Activated CD4-positive, alpha-beta T cell treated with anti-CD3 and anti-CD28 coated beads for 1 hour (primary cell): ENCODE data around the gene FUT8.
"Not testable (repeated sequence)": the region's sequence is repeated elsewhere in the genome, so short reads cannot be mapped to it uniquely, and the experiment has no call there.

Source experiments
- DNase-seq: peaks from one replicate; pipeline ENCODE4 v3.0.0-alpha.2; 2020

Gene FUT8

DNA sequence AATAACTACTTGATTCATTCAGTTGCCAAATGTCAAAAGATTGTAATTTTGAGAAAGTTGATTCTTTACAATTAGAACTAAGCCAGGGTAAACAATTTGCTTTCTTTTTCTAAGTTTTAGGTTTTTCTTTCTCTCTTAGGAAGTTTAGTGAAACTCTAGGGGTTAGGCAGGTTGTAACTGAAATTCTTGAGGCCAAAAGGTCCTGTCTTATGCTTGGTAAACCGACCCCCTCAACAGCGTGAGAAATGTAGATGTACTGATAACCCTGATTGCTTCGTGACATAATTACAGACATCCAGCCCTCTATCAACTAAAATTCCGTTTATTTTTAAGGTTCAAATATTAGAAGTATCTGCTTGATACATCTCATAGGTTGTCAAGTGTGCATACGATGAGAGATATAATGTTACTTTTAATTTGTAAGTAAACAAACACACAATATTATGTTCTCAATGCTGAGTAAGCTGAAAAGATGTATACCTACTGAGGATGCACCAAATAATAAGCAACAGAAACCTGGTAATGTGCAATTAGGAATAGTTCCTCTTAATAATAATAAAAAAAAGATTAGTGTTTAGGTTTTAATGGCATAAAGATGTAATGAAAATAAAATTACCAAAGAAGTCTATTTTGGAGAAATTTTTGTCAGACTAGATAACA, 7.2 kb downstream of the FUT8 start:
- DNase-seq, result no peak

- no peak for DNase-seq
Measured at GRCh38 chr14:65421201-65421981, 8.9 kb downstream of the FUT8 start.

GRCh38 chr14:65422088-65422834, 9.7 kb downstream of the FUT8 start:
- DNase-seq, result no peak

DNA sequence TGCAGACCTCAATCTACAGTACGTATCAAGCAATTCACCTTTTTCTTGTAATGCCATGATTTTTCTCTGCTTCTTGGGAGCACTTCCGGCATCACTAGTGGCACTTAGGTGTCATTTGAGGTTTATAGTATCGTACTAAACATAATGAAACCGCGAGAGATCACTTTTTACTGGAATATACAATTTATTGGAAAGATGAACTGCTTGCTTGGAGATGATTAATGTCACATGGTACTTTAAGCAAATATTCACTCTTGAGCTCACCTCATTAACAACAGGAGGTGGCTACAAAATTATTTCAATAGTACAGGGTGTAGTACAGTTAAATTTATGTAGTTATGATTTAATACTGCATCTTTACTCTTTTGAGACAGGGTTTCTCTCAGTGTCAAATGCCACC, 11.5 kb downstream of the FUT8 start:
- no peak for DNase-seq

DNA sequence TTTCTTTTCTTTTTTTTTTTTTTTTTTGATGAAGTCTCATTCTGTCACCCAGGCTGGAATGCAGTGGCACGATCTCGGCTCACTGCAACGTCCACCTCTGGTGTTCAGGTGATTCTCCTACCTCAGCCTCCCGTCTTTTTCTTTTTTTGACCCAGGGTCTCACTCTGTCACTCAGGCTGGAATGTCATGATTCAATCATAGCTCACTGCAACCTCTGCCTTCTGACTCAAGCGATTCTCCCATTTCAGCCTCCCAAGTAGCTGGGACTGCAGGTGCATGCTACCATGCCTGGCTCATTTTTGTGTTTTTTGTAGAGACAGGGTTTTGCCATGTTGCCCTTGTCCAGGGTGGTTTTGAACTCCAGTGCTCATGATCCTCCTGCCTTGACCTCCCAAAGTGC, 12.0 kb downstream of the FUT8 start:
- DNase-seq, result no peak

DNA sequence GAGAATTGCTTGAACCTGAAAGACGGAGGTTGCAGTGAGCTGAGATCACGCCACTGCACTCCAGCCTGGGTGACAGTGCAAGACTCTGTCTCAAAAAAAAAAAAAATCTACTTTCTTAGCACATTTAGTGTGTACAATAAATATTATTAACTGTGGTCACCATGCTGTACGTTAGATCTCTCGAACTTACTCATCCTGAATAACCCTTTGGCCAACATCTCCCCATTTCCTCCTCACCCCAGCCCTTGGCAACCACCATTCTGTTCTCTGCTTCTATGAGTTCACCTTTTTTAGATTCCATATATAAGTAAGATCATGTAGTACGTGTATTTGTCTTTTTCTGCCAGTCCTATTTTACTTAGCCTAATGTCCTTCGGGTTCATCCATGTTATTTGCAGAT, 13.4 kb downstream of the FUT8 start:
- DNase-seq, result no peak

- DNase-seq, result not testable (repeated sequence)
Measured at GRCh38 chr14:65426902-65427301, 14.4 kb downstream of the FUT8 start.

GRCh38 chr14:65428691-65429090, 16.2 kb downstream of the FUT8 start:
- no peak for DNase-seq

DNA sequence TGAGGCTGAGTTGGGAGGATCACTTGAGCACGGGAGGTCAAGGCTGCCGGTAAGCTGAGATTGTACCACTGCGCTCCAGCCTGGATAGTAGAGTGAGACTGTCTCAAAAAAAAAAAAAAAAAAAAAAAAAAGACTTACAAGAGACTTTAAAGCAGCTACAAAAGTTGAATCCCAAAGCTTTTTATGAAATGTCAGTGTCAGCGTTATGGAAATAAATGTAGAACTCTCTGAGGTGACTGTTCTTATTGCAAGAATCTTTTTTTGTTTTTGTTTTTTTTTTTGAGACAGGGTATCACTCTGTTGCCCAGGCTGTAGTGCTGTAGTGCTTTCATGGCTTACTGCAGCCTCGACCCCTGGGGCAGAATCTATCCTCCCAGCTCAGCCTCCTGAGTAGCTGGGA, 17.2 kb downstream of the FUT8 start:
- DNase-seq, result no peak

GRCh38 chr14:65431245-65431644, 18.7 kb downstream of the FUT8 start:
- no peak for DNase-seq

GRCh38 chr14:65431951-65432350, 19.4 kb downstream of the FUT8 start:
- DNase-seq, result no peak

DNA sequence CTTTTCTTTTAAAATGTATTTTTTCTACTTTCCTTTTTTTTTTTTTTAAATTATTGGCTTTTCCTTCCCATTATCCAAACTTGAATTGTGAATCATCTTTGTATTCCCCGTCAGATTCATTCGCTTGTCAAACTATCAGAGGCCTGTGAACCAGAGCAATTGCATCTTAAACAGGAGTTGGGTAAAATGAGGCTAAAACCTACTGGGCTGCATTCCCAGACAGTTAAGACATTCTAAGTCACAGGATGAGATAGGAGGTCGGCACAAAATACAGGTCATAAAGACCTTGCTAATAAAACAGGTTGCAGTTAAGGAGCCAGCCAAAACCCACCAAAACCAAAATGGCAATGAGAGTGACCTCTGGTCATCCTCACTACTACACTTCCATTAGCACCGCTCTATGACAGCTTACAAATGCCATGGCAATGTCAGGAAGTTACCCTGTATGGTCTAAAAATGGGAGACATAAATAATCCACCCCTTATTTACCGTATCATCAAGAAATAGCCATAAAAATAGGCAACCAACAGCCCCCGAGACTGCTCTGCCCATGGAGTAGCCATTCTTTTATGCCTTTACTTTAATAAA, 19.9 kb downstream of the FUT8 start:
- DNase-seq, result no peak

DNA sequence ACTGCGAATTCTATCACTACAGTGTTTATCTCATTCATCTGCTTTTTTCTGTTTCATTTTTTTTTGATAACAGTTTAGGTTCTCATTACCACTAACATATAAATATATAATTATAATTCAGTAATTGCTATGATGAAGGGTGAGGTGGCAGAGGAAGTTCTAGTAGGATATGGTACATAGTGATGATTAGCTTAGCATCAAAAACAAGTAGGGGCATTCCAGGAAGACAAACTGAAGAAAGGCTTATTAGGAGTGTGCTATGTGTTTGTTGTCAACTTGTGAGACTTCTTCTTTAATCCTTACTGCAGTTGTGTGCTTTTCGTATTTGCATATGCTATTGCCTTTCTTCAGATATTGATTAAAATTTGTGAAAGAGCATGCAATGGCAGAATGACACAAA, 20.6 kb downstream of the FUT8 start:
- no peak for DNase-seq

DNA sequence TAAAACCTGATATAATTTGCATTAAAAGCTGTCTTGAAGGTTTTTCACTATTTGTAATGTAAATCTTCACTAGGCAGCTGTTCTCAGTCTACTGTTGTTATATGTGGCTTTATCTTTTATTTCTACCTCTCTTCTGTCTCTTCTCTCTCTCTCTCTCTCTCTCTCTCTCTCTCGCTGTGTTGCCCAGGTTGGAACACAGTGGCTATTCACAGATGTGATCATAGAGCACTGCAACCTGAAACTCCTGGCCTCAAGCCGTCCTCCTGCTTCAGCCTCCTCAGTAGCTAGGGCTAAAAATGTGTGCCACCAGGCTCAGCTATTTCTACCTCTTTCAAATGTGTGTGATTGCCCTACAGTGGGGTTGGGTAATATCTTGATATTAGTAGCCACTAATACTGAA, 21.1 kb downstream of the FUT8 start:
- DNase-seq, result no peak

GRCh38 chr14:65434216-65434850, 21.8 kb downstream of the FUT8 start:
- DNase-seq, result no peak

DNA sequence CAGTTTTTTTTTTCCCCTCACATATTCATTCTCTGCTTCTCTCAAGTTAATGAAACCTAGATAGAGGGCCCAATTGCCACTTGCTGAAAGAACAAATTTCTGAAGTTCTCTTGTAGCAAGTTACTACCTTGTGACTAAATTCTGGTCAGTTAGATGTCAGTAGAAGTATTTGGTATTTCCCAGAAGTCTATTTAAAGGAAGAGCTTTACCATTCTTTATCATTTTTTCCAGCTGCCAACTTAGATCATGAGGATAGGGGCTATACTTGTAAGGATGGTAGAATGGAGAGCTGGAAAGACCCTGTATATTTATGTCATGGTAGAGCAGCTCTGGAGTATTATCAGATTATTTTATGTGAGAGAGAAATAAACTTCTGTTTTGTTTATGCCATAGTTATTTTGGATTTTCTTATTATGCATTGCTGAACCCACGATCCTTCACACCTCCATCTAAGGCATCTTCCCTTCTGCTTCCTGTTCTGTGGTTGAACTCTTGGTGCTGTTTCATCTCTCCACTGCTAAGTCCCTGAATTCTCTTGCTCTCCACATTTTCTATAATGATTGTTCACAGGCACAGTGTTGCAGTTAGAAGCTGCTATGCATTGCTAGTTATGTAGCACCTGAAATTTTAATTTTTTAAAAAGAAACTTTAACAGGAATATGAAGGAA, 25.9 kb downstream of the FUT8 start:
- DNase-seq, result no peak

- DNase-seq, result no peak
Measured at GRCh38 chr14:65439117-65439516, 26.6 kb downstream of the FUT8 start.

GRCh38 chr14:65440230-65440629, 27.7 kb downstream of the FUT8 start:
- no peak for DNase-seq

DNA sequence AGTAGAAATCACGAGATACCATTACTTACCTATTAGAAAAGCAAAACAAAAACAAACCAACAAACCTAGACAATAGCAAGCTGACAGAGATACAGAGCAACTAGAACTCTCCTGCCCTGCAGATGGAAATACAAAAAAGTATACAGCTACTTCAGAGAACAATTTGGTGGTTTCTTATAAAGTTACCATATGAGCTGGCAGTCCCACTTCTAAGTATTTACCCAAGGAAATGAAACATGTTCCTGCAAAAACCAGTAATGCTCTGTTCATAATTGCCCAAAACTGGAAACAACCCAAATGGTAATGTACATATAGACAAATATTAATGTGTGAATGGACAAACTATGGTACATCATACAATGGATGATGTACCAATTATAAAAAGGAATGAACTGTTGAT, 31.7 kb downstream of the FUT8 start:
- no peak for DNase-seq

GRCh38 chr14:65446159-65446558, 33.6 kb downstream of the FUT8 start:
- DNase-seq, result no peak

- no peak for DNase-seq
Measured at GRCh38 chr14:65449647-65450046, 37.1 kb downstream of the FUT8 start.

GRCh38 chr14:65453807-65454480, 41.4 kb downstream of the FUT8 start:
- no peak for DNase-seq
